Endodermal cell (in vitro differentiated cells): Measurements from ENCODE around the gene ADAMTS2. TPM values are rescaled to one million over a fixed set of nuclear protein-coding genes. Genes with fewer than 3 reads are reported as not detected.

Experiments used
- DNase-seq: peaks from one replicate; pipeline ENCODE4 v3.0.0-alpha.2; 2017
- H3K27ac ChIP-seq: 2 replicates; pipeline ENCODE4 v1.5.1; 2013; ENCODE audit warnings: mild to moderate bottlenecking, low read depth, low read length, moderate library complexity
- H3K27me3 ChIP-seq: 2 replicates; pipeline ENCODE4 v1.6.1; 2013; ENCODE audit warnings: mild to moderate bottlenecking, low read length, moderate library complexity; ENCODE audit not compliant: insufficient read depth, control insufficient read depth, poor library complexity, severe bottlenecking
- H3K36me3 ChIP-seq: 2 replicates; pipeline ENCODE4 v1.7.0; 2013; ENCODE audit warnings: mild to moderate bottlenecking, low read length, moderate library complexity; ENCODE audit not compliant: control insufficient read depth, insufficient read depth
- H3K4me1 ChIP-seq: one replicate; pipeline ENCODE4 v1.7.0; 2013; ENCODE audit warnings: low read length; ENCODE audit not compliant: control insufficient read depth, insufficient read depth
- H3K4me3 ChIP-seq: 2 replicates; pipeline ENCODE4 v1.5.1; 2013; ENCODE audit warnings: mild to moderate bottlenecking, low read length, moderate library complexity
- H3K9ac ChIP-seq: 2 replicates; pipeline ENCODE4 v1.6.1; 2013; ENCODE audit warnings: mild to moderate bottlenecking, low read length, moderate library complexity; ENCODE audit not compliant: poor library complexity, severe bottlenecking; ENCODE audit errors: extremely low read depth
- H3K9me3 ChIP-seq: 2 replicates; pipeline ENCODE4 v1.6.1; 2013; ENCODE audit warnings: mild to moderate bottlenecking, low read length, moderate library complexity; ENCODE audit not compliant: control insufficient read depth
- H3K27ac Mint-ChIP-seq: 2 replicates; pipeline ENCODE4 v1.8.0; 2020; ENCODE audit warnings: mixed read lengths
- H3K27me3 Mint-ChIP-seq: 2 replicates; pipeline ENCODE4 v1.8.0; 2021; ENCODE audit warnings: mild to moderate bottlenecking, mixed read lengths; ENCODE audit not compliant: insufficient read depth
- H3K36me3 Mint-ChIP-seq: 2 replicates; pipeline ENCODE4 v1.8.0; 2020; ENCODE audit warnings: low read depth, mixed read lengths
- H3K4me1 Mint-ChIP-seq: 2 replicates; pipeline ENCODE4 v1.8.0; 2020; ENCODE audit warnings: mixed read lengths
- H3K4me3 Mint-ChIP-seq: 2 replicates; pipeline ENCODE4 v1.8.0; 2020; ENCODE audit warnings: mild to moderate bottlenecking, moderate library complexity, mixed read lengths
- H3K9me3 Mint-ChIP-seq: 2 replicates; pipeline ENCODE4 v1.8.0; 2020; ENCODE audit warnings: mild to moderate bottlenecking, mixed read lengths
- CTCF ChIP-seq: fragments of 200-600 bp; sonication (generic); conservative IDR thresholded peaks from 2 replicates; pipeline ENCODE4 v1.5.0; 2021; ENCODE audit warnings: antibody characterized with exemption, mild to moderate bottlenecking
- WGBS, 2 experiments: methylation state at CpG; one replicate each; pipeline versions ENCODE4 v1.1.5 to v1.1.7; 2013; ENCODE audit warnings: missing lambda C conversion rate in 2 of 2, mixed read lengths in 1 of 2; ENCODE audit not compliant: insufficient coverage in 1 of 2, insufficient read length in 1 of 2; 5-methylcytosine and 5-hydroxymethylcytosine counted together
- total RNA-seq, 2 donors: library from RNA; stranded (reverse); fragmentation: NEBNext Ultra II Directional in 1 of 2; extraction: Animal tissue kit (Norgen Biotek cat#: 25700) in 1 of 2; gene quantifications; 2 replicates in 1 of 2; 3 replicates in 1 of 2; pipeline ENCODE4 v1.2.1, GENCODE V29; 2021

ADAMTS2 gene
- total RNA-seq, 2 donors from 2014 or later, result 1.2 to 2.6 TPM

DNA sequence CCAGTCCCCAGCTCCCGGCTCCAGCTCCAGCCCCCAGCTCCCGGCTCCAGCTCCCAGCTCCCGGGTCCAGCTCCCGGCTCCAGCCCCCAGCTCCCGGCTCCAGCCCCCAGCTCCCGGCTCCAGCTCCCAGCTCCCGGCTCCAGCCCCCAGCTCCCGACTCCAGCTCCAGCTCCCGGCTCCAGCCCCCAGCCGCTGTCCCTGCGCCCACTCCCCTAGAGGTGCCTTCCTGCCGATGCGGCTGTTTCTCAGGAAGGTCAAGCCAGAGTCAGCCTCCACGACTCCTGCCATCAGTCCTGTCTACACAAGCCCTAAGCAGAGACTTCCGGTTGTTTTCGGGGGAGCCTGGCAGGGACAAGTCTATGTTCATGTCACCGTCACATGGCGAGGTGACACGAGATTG lies 210.3 kb downstream of the ADAMTS2 start:
- Histone ChIP-seq H3K4me3 (no peak overlapping the region), H3K36me3 (no peaks in the 10 kb centered on the region), H3K27ac (no peak overlapping the region), H3K27me3 (no peaks in the 10 kb centered on the region), H3K4me1 (no peaks in the 10 kb centered on the region), H3K9ac (no peak overlapping the region), H3K9me3 (no peaks in the 10 kb centered on the region)
- Mint-ChIP-seq H3K27ac (no peak overlapping the region), H3K27me3 (no peaks in the 10 kb centered on the region), H3K4me3 (no peak overlapping the region), H3K9me3 (peaks cover 8% of the 10 kb centered on the region), H3K36me3 (no peaks in the 10 kb centered on the region), H3K4me1 (no peaks in the 10 kb centered on the region)
- 87 to 91% methylated on average over 7 to 19 of the region's 19 CpGs for WGBS, 2 experiments
- no peak for DNase-seq
- no peak for TF ChIP-seq CTCF

DNA sequence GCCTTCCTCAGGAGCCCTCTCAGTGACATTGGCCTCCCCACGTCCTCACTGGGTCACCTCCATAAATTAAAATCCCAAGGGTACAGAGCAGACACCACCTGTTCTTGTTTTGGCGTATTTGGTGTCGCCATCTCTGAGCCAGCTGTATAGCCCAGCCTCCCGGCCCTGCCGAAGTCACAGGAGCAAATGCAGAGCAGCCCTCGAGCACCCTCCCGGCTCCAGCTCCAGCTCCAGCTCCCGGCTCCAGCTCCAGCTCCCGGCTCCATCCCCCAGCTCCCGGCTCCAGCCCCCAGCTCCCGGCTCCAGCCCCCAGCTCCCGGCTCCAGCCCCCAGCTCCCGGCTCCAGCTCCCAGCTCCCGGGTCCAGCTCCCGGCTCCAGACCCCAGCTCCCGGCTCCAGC lies 210.8 kb downstream of the ADAMTS2 start:
- WGBS, 2 experiments, result 92 to 100% methylated on average over 3 to 16 of the region's 16 CpGs
- Mint-ChIP-seq H3K27ac (no peak overlapping the region), H3K9me3 (peaks cover 8% of the 10 kb centered on the region), H3K4me3 (no peak overlapping the region), H3K36me3 (no peaks in the 10 kb centered on the region), H3K27me3 (no peaks in the 10 kb centered on the region), H3K4me1 (no peaks in the 10 kb centered on the region)
- Histone ChIP-seq H3K27ac (no peak overlapping the region), H3K27me3 (no peaks in the 10 kb centered on the region), H3K36me3 (no peaks in the 10 kb centered on the region), H3K4me3 (no peak overlapping the region), H3K4me1 (no peaks in the 10 kb centered on the region), H3K9me3 (no peaks in the 10 kb centered on the region), H3K9ac (no peak overlapping the region)
- no peak for DNase-seq
- TF ChIP-seq CTCF, result no peak

DNA sequence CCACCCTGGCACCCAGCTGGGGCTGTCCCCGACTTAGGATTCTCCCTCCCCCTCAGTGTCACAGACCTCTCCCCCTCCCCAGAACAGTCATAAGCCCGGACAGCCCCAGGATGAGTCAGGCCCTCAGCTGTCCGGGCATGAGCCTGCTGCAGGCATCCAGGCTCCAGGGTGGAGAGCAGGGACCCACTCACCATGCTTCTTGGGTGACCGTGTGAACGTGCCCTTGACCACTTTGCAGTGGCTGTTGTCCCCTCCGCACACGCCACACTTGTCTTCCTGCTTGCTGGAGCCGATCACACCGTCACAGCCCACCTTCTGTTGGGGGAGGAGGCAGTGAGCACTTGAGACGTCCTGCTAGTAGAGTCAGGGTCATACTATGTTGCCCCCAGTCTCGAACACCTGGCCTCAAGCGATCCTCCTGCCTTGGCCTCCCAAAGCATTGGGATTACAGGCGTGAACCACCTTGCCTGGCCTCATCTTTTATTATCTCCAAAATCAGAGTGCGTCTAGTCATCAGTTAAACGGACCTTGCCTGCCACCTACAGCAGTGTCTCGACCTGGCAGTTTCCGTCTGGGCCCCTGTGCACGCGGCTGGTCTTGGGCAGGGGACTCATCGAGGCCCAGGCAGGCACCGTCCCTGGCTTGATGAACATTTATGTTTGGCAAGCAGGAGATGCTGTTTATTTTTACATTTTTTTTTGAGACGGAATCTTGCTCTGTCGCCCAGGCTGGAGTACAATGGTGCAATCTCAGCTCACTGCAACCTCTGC lies 212.5 kb downstream of the ADAMTS2 start:
- no peak overlapping the region for H3K27ac ChIP-seq
- no peaks in the 10 kb centered on the region for H3K27me3 Mint-ChIP-seq
- H3K36me3 Mint-ChIP-seq, result no peaks in the 10 kb centered on the region
- H3K4me3 Mint-ChIP-seq, result no peak overlapping the region
- H3K9ac ChIP-seq, result no peak overlapping the region
- H3K9me3 ChIP-seq, result no peaks in the 10 kb centered on the region
- H3K4me1 Mint-ChIP-seq, result no peaks in the 10 kb centered on the region
- no peaks in the 10 kb centered on the region for H3K27me3 ChIP-seq
- no peaks in the 10 kb centered on the region for H3K4me1 ChIP-seq
- H3K36me3 ChIP-seq, result no peaks in the 10 kb centered on the region
- no peak for DNase-seq
- H3K9me3 Mint-ChIP-seq, result peaks cover 8% of the 10 kb centered on the region
- H3K27ac Mint-ChIP-seq, result no peak overlapping the region
- 87 to 90% methylated on average over 21 to 23 of the region's 23 CpGs for WGBS, 2 experiments
- H3K4me3 ChIP-seq, result no peak overlapping the region
- no peak for TF ChIP-seq CTCF
